ENCODE data around the gene TOP3A. TPM values are rescaled to one million over a fixed set of nuclear protein-coding genes. Genes with fewer than 3 reads are reported as not detected.

Gene TOP3A
- total and polyA plus RNA-seq, 2 of the 4 experiments (the other 2 are of a cell fraction), result 13.4 to 21.3 TPM

Small RNA genes lying within 50 kb of the gene (microRNA-seq; reads per million reads assigned to microRNA genes)
- gene MIR6778 (ENCODE audit: unreplicated experiment), result not detected

Other genes starting within 250 kb of the TOP3A start
- 35.6 and 43.6 TPM in 2 replicates for gene DRG2, start 227.0 kb downstream of the TOP3A start, total RNA-seq (2012; rRNA removed)
- gene DRG2, start 227.0 kb downstream of the TOP3A start, polyA plus RNA-seq (2012; rRNA removed), result 41.3 and 45.1 TPM in 2 replicates
- gene MYO15A, start 206.2 kb downstream of the TOP3A start, total RNA-seq (2012; rRNA removed), result 0.18 and 0.56 TPM in 2 replicates
- gene MYO15A, start 206.2 kb downstream of the TOP3A start, polyA plus RNA-seq (2012; rRNA removed), result 0.49 and 1.1 TPM in 2 replicates
- gene ALKBH5, start 131.2 kb downstream of the TOP3A start, total RNA-seq (2012; rRNA removed), result 79.6 and 86.1 TPM in 2 replicates
- 54.6 and 57.6 TPM in 2 replicates for gene ALKBH5, start 131.2 kb downstream of the TOP3A start, polyA plus RNA-seq (2012; rRNA removed)
- gene LLGL1, start 89.4 kb downstream of the TOP3A start, total RNA-seq (2012; rRNA removed), result 34.2 and 40.1 TPM in 2 replicates
- 52.9 and 57.9 TPM in 2 replicates for gene LLGL1, start 89.4 kb downstream of the TOP3A start, polyA plus RNA-seq (2012; rRNA removed)
- gene FLII, start 56.3 kb downstream of the TOP3A start, total RNA-seq (2012; rRNA removed), result 258 and 263 TPM in 2 replicates
- 290 and 321 TPM in 2 replicates for gene FLII, start 56.3 kb downstream of the TOP3A start, polyA plus RNA-seq (2012; rRNA removed)
- gene MIEF2, start 54.3 kb downstream of the TOP3A start, total RNA-seq (2012; rRNA removed), result 9.1 and 12.2 TPM in 2 replicates
- 20.7 and 26.6 TPM in 2 replicates for gene MIEF2, start 54.3 kb downstream of the TOP3A start, polyA plus RNA-seq (2012; rRNA removed)
- gene SMCR8, start 299 bp upstream of the TOP3A start, total RNA-seq (2012; rRNA removed), result 10.6 and 10.9 TPM in 2 replicates
- 7.1 and 7.2 TPM in 2 replicates for gene SMCR8, start 299 bp upstream of the TOP3A start, polyA plus RNA-seq (2012; rRNA removed)
- gene SHMT1, start 48.6 kb upstream of the TOP3A start, total RNA-seq (2012; rRNA removed), result 7.5 and 8.1 TPM in 2 replicates
- 7.3 and 7.5 TPM in 2 replicates for gene SHMT1, start 48.6 kb upstream of the TOP3A start, polyA plus RNA-seq (2012; rRNA removed)
- gene EVPLL, start 62.8 kb upstream of the TOP3A start, total RNA-seq (2012; rRNA removed), result not detected in 2 replicates
- not detected in 2 replicates for gene EVPLL, start 62.8 kb upstream of the TOP3A start, polyA plus RNA-seq (2012; rRNA removed)
- gene LGALS9C, start 161.8 kb upstream of the TOP3A start, total RNA-seq (2012; rRNA removed), result not detected in 2 replicates
- gene LGALS9C, start 161.8 kb upstream of the TOP3A start, polyA plus RNA-seq (2012; rRNA removed), result not detected in 2 replicates

Measured in IMR-90 (cell line).